ENCODE results near the gene CAPN10.

The CAPN10 gene

GRCh38 chr2:240646176-240646899 is 59.8 kb downstream of the CAPN10 start:
- TF ChIP-seq RAD21 (IDR thresholded peaks at IDR 0.05; ENCODE audit: low read depth) (no peak), CREB1 (IDR thresholded peaks at IDR 0.05; ENCODE audit: low read depth) (peak; percentile 24; the same call in 1 of the 2 replicates)

- no peak for TF ChIP-seq FOXM1 (IDR thresholded peaks at IDR 0.05; ENCODE audit: borderline replicate concordance, low read depth)
- TF ChIP-seq NFIC (IDR thresholded peaks at IDR 0.05): no peak
- TF ChIP-seq CEBPB (IDR thresholded peaks at IDR 0.05): no peak
- TF ChIP-seq ZBTB7A (IDR thresholded peaks at IDR 0.05; ENCODE audit: low read depth): no peak
- TF ChIP-seq RAD21 (IDR thresholded peaks at IDR 0.05; ENCODE audit: low read depth): no peak
- no peak for TF ChIP-seq TCF12 (IDR thresholded peaks at IDR 0.05; ENCODE audit: low read depth)
- no peak for TF ChIP-seq USF1 (IDR thresholded peaks at IDR 0.05)
These were observed 60.5 kb downstream of the CAPN10 start for GRCh38 chr2:240646900-240647502.

- TF ChIP-seq MAX (IDR thresholded peaks at IDR 0.05) (no peak), RAD21 (IDR thresholded peaks at IDR 0.05; ENCODE audit: low read depth) (no peak), ZBTB7A (IDR thresholded peaks at IDR 0.05; ENCODE audit: low read depth) (no peak), FOXM1 (IDR thresholded peaks at IDR 0.05; ENCODE audit: borderline replicate concordance, low read depth) (no peak), USF1 (IDR thresholded peaks at IDR 0.05) (no peak), CEBPB (IDR thresholded peaks at IDR 0.05) (no peak), TAF1 (IDR thresholded peaks at IDR 0.05; ENCODE audit: low read depth) (no peak), NFIC (IDR thresholded peaks at IDR 0.05) (no peak), EP300 (IDR thresholded peaks at IDR 0.05; ENCODE audit: borderline replicate concordance) (no peak), TEAD4 (IDR thresholded peaks at IDR 0.05) (no peak), EGR1 (IDR thresholded peaks at IDR 0.05) (no peak), YY1 (IDR thresholded peaks at IDR 0.05; ENCODE audit: low read depth) (no peak), REST (IDR thresholded peaks at IDR 0.05; ENCODE audit: low read depth) (no peak)
These were observed 61.1 kb downstream of the CAPN10 start for GRCh38 chr2:240647503-240648154.

GRCh38 chr2:240648155-240648649 is 61.7 kb downstream of the CAPN10 start:
- TF ChIP-seq RAD21 (IDR thresholded peaks at IDR 0.05; ENCODE audit: low read depth) (no peak), CREB1 (IDR thresholded peaks at IDR 0.05; ENCODE audit: low read depth) (no peak), EGR1 (IDR thresholded peaks at IDR 0.05) (no peak), TAF1 (IDR thresholded peaks at IDR 0.05; ENCODE audit: low read depth) (no peak), TEAD4 (IDR thresholded peaks at IDR 0.05) (no peak), NFIC (IDR thresholded peaks at IDR 0.05) (no peak)

Measured in Ishikawa (cell line).